Measurements from ENCODE around the gene FBXO41. TPM values are rescaled to one million over a fixed set of nuclear protein-coding genes. Genes with fewer than 3 reads are reported as not detected.

The FBXO41 gene
- total and polyA plus RNA-seq, 2 donors (not counting 3 experiments of a cell fraction or from before 2014, with no cell fraction given), result 0.88 to 1.5 TPM

DNA sequence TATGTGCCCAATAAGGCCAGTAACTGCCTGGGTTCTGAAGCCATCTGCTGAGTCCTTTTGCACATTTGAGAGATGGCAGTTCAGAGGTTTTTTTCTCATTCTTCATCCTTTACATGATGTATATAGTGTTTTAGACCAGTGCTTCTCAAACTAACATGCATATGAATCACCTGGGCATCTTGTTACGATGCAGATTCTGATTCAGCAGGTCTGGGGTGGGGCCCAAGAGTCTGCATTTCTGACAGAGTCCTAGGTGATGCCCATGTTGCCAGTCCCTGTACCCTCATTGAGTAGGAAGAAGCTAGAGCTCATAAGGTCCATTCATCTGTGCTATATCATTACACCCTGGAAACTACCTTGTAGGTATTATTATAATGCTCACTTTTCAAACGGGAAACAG, 66.5 kb downstream of the FBXO41 start:
- TF ChIP-seq EZH2 (IDR thresholded peaks at IDR 0.05; ENCODE audit: borderline replicate concordance, low read depth, low read length, severe bottlenecking) (no peak), POLR2AphosphoS5 (IDR thresholded peaks at IDR 0.05; ENCODE audit: insufficient read depth, low read depth, low read length) (no peak), FOS (IDR thresholded peaks at IDR 0.05; ENCODE audit: borderline replicate concordance, insufficient read depth, low read length) (no peak), GATA2 (IDR thresholded peaks at IDR 0.05; ENCODE audit: insufficient read depth, insufficient read length, low read depth, low read length) (no peak)
- TF ChIP-seq, protein P1, sequence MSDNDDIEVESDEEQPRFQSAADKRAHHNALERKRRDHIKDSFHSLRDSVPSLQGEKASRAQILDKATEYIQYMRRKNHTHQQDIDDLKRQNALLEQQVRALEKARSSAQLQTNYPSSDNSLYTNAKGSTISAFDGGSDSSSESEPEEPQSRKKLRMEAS (IDR thresholded peaks at IDR 0.05; ENCODE audit: insufficient read depth, insufficient read length), result no peak
- H2AFZ ChIP-seq (ENCODE audit: low read depth, low read length), result no peak overlapping the region
- ChIA-PET POLR2A (no interaction called here), CTCF (interaction anchor here (1.0 kb wide), 1 partner anchor 330 kb away, joined by 3 read pairs; no protein-coding TSS in a partner anchor)
- peaks cover 2 to 4% of the 10 kb centered on the region in 2 experiments for H3K36me3 ChIP-seq (ENCODE audit: control insufficient read depth in 2 of 2, extremely low read depth in 1 of 2, insufficient read depth in 2 of 2, low read length in 2 of 2)
- intact Hi-C loops (cut with micrococcal nuclease) (no loop called here), dilution Hi-C loops (cut with MboI; ENCODE audit: extremely low pct_ligation_motif_present, low sequenced_read_pairs) (no loop called here)
- H4K20me1 ChIP-seq (replicated peaks; ENCODE audit: control insufficient read depth, extremely low read depth, insufficient read depth, low read length), result no peaks in the 10 kb centered on the region
- no peak overlapping the region for H3K9ac ChIP-seq (replicated peaks; ENCODE audit: extremely low read depth, insufficient read depth, low read length)
- H3K27me3 ChIP-seq (ENCODE audit: control insufficient read depth in 2 of 2, insufficient read depth in 2 of 2, low read length in 2 of 2), result no peaks in the 10 kb centered on the region
- no peaks in the 10 kb centered on the region for H3K9me1 ChIP-seq (replicated peaks; ENCODE audit: control insufficient read depth, extremely low read depth, insufficient read depth, low read length)
- H3K4me1 ChIP-seq (ENCODE audit: control insufficient read depth, extremely low read depth, insufficient read depth, low read length), result peaks cover 9% of the 10 kb centered on the region
- no TSS peak for BruUV-seq (replicated peaks)
- no peaks in the 10 kb centered on the region for H3K9me3 ChIP-seq (replicated peaks; ENCODE audit: control insufficient read depth, insufficient read depth, low read length)
- H3K79me2 ChIP-seq (ENCODE audit: control insufficient read depth, insufficient read depth, low read length), result peaks cover 16% of the 10 kb centered on the region
- FAIRE-seq, result no peak
- no peak for DNase-seq (ENCODE audit: low read depth, low spot score)
- H3K27ac ChIP-seq (ENCODE audit: insufficient read depth, low read depth, low read length), result no peak overlapping the region
- H3K4me2 ChIP-seq (ENCODE audit: insufficient read depth, low read length), result no peak overlapping the region
- H3K4me3 ChIP-seq (replicated peaks in 1 of 3; ENCODE audit: insufficient read depth in 1 of 3, low read depth in 1 of 3, low read length in 3 of 3), result no peak overlapping the region

DNA sequence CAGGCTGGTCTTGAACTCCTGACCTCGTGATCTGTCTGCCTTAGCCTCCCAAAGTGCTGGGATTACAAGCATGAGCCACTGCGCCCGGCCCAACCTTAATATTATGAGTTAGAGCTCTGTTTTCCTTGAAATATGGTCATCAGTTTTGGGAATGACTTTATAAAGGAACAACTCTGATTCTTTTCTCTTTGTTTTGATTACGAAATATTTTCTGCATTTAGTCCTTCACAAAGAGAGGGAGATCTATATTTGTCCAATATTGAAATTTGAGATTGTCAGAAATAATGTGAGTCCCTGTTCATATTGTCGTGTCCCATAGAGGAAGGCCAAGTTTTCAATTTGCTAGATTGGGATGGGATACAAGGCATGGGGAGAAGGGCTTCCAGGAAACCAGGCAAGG, 67.1 kb downstream of the FBXO41 start:
- no peak overlapping the region for H3K4me3 ChIP-seq (replicated peaks in 1 of 3; ENCODE audit: insufficient read depth in 1 of 3, low read depth in 1 of 3, low read length in 3 of 3)
- H3K4me1 ChIP-seq (ENCODE audit: control insufficient read depth, extremely low read depth, insufficient read depth, low read length), result peaks cover 9% of the 10 kb centered on the region
- H3K27ac ChIP-seq (ENCODE audit: insufficient read depth, low read depth, low read length), result no peak overlapping the region
- no TSS peak for BruUV-seq (replicated peaks)
- intact Hi-C loops (cut with micrococcal nuclease), result no loop called here
- H3K9me1 ChIP-seq (replicated peaks; ENCODE audit: control insufficient read depth, extremely low read depth, insufficient read depth, low read length), result no peaks in the 10 kb centered on the region
- DNase-seq (ENCODE audit: low read depth, low spot score), result no peak
- POLR2A ChIA-PET, result no interaction called here
- dilution Hi-C loops (cut with MboI; ENCODE audit: extremely low pct_ligation_motif_present, low sequenced_read_pairs), result no loop called here
- no peaks in the 10 kb centered on the region for H4K20me1 ChIP-seq (replicated peaks; ENCODE audit: control insufficient read depth, extremely low read depth, insufficient read depth, low read length)
- H3K36me3 ChIP-seq (ENCODE audit: control insufficient read depth in 2 of 2, extremely low read depth in 1 of 2, insufficient read depth in 2 of 2, low read length in 2 of 2), result peaks cover 2 to 4% of the 10 kb centered on the region in 2 experiments
- no peaks in the 10 kb centered on the region for H3K9me3 ChIP-seq (replicated peaks; ENCODE audit: control insufficient read depth, insufficient read depth, low read length)
- no peak overlapping the region for H2AFZ ChIP-seq (ENCODE audit: low read depth, low read length)
- H3K27me3 ChIP-seq (ENCODE audit: control insufficient read depth in 2 of 2, insufficient read depth in 2 of 2, low read length in 2 of 2), result no peaks in the 10 kb centered on the region
- CTCF ChIA-PET, result interaction anchor here (1.0 kb wide), 2 partner anchors 10 to 329 kb away, joined by 3 read pairs; no protein-coding TSS in a partner anchor
- H3K4me2 ChIP-seq (ENCODE audit: insufficient read depth, low read length), result no peak overlapping the region
- TF ChIP-seq JUN (IDR thresholded peaks at IDR 0.05; ENCODE audit: borderline replicate concordance, insufficient read depth, insufficient read length, low read depth) (no peak), FOS (IDR thresholded peaks at IDR 0.05; ENCODE audit: borderline replicate concordance, insufficient read depth, low read length) (no peak), MYC (IDR thresholded peaks at IDR 0.05; ENCODE audit: low read depth, low read length) (no peak), POLR2AphosphoS5 (IDR thresholded peaks at IDR 0.05; ENCODE audit: insufficient read depth, low read depth, low read length) (no peak), EZH2 (IDR thresholded peaks at IDR 0.05; ENCODE audit: borderline replicate concordance, low read depth, low read length, severe bottlenecking) (no peak), POLR2A (IDR thresholded peaks at IDR 0.05; ENCODE audit: low read depth, low read length) (no peak)
- TF ChIP-seq, protein P1 (IDR thresholded peaks at IDR 0.05; ENCODE audit: insufficient read depth, insufficient read length), result no peak
- TF ChIP-seq, protein P2, sequence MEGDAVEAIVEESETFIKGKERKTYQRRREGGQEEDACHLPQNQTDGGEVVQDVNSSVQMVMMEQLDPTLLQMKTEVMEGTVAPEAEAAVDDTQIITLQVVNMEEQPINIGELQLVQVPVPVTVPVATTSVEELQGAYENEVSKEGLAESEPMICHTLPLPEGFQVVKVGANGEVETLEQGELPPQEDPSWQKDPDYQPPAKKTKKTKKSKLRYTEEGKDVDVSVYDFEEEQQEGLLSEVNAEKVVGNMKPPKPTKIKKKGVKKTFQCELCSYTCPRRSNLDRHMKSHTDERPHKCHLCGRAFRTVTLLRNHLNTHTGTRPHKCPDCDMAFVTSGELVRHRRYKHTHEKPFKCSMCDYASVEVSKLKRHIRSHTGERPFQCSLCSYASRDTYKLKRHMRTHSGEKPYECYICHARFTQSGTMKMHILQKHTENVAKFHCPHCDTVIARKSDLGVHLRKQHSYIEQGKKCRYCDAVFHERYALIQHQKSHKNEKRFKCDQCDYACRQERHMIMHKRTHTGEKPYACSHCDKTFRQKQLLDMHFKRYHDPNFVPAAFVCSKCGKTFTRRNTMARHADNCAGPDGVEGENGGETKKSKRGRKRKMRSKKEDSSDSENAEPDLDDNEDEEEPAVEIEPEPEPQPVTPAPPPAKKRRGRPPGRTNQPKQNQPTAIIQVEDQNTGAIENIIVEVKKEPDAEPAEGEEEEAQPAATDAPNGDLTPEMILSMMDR (IDR thresholded peaks at IDR 0.05; ENCODE audit: extremely low read depth in 1 of 2, insufficient read depth in 1 of 2, low read depth in 1 of 2, low read length in 2 of 2), result no peak
- no peak for FAIRE-seq
- no peak overlapping the region for H3K9ac ChIP-seq (replicated peaks; ENCODE audit: extremely low read depth, insufficient read depth, low read length)
- H3K79me2 ChIP-seq (ENCODE audit: control insufficient read depth, insufficient read depth, low read length), result peaks cover 16% of the 10 kb centered on the region
